Measurements from ENCODE around the gene ERBB4. TPM values are rescaled to one million over a fixed set of nuclear protein-coding genes. Genes with fewer than 3 reads are reported as not detected.

ERBB4 gene
- total RNA-seq, 1 experiment from 2014 or later, result 0.04 TPM

- Histone ChIP-seq H3K27me3 (ENCODE audit: insufficient read depth, low read length) (no peaks in the 10 kb centered on the region), H2BK20ac (ENCODE audit: low read depth, low read length, poor library complexity, severe bottlenecking) (no peak overlapping the region), H3K4ac (ENCODE audit: low read depth, low read length) (no peak overlapping the region), H2BK120ac (ENCODE audit: low read depth, low read length, poor library complexity, severe bottlenecking) (no peak overlapping the region), H3K14ac (ENCODE audit: insufficient read depth, low read length) (no peak overlapping the region), H3K9me3 (ENCODE audit: control insufficient read depth, low read depth, low read length) (no peaks in the 10 kb centered on the region), H3K23me2 (ENCODE audit: insufficient read length, low read depth, low read length, poor library complexity, severe bottlenecking) (no peaks in the 10 kb centered on the region), H3K56ac (ENCODE audit: insufficient read length, low read depth, low read length) (no peak overlapping the region), H3K9ac (ENCODE audit: extremely low read depth, insufficient read length, low read length) (no peak overlapping the region), H3K27ac (ENCODE audit: insufficient read length, low read depth, low read length) (no peak overlapping the region), H3K23ac (ENCODE audit: insufficient read length, low read depth, low read length) (no peak overlapping the region), H4K5ac (ENCODE audit: insufficient read length, low read depth, low read length) (no peak overlapping the region), H3K4me1 (ENCODE audit: insufficient read depth, low read length) (no peaks in the 10 kb centered on the region), H2BK15ac (ENCODE audit: low read depth, low read length) (no peak overlapping the region), H3K18ac (ENCODE audit: insufficient read length, low read depth, low read length) (no peak overlapping the region), H4K20me1 (ENCODE audit: control insufficient read depth, insufficient read depth, insufficient read length) (no peaks in the 10 kb centered on the region), H2BK5ac (ENCODE audit: insufficient read length, low read length) (no peak overlapping the region), H4K8ac (replicated peaks; ENCODE audit: insufficient read length, low read depth, low read length) (no peak overlapping the region), H2BK12ac (ENCODE audit: insufficient read length, low read depth, low read length) (no peak overlapping the region), H3K79me2 (ENCODE audit: insufficient read depth, low read length) (no peaks in the 10 kb centered on the region), H3K79me1 (ENCODE audit: insufficient read depth, low read depth, low read length, poor library complexity, severe bottlenecking) (no peaks in the 10 kb centered on the region), H2AK5ac (ENCODE audit: insufficient read length, low read length) (no peak overlapping the region), H4K91ac (ENCODE audit: insufficient read length, low read depth, low read length) (no peak overlapping the region), H3T11ph (ENCODE audit: low read length) (no peak overlapping the region), H3K4me2 (ENCODE audit: insufficient read depth, insufficient read length, low read length) (no peak overlapping the region), H2AFZ (ENCODE audit: low read length) (no peak overlapping the region)
- H3K4me1 Mint-ChIP-seq, result no peaks in the 10 kb centered on the region
- H3K36me3 Mint-ChIP-seq (ENCODE audit: insufficient read depth in 1 of 3, low read depth in 3 of 3), result no peaks in the 10 kb centered on the region
- DNase-seq, result no peak
- H3K9me3 Mint-ChIP-seq, result no peaks in the 10 kb centered on the region
- no CpG with 5 or more reads among the region's 1 CpG for WGBS (ENCODE audit: extremely low coverage, insufficient read length, low lambda C conversion rate)
- no peak overlapping the region for H3K4me3 Mint-ChIP-seq
- no peaks in the 10 kb centered on the region for H3K27me3 Mint-ChIP-seq (ENCODE audit: low read depth)
- no peak overlapping the region for H3K27ac Mint-ChIP-seq
- TF ChIP-seq, protein P1, sequence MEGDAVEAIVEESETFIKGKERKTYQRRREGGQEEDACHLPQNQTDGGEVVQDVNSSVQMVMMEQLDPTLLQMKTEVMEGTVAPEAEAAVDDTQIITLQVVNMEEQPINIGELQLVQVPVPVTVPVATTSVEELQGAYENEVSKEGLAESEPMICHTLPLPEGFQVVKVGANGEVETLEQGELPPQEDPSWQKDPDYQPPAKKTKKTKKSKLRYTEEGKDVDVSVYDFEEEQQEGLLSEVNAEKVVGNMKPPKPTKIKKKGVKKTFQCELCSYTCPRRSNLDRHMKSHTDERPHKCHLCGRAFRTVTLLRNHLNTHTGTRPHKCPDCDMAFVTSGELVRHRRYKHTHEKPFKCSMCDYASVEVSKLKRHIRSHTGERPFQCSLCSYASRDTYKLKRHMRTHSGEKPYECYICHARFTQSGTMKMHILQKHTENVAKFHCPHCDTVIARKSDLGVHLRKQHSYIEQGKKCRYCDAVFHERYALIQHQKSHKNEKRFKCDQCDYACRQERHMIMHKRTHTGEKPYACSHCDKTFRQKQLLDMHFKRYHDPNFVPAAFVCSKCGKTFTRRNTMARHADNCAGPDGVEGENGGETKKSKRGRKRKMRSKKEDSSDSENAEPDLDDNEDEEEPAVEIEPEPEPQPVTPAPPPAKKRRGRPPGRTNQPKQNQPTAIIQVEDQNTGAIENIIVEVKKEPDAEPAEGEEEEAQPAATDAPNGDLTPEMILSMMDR (conservative IDR thresholded peaks at IDR 0.05), result no peak
Observed at GRCh38 chr2:212517693-212518092, 20.9 kb downstream of the ERBB4 start.

Measured in H9 (cell line).